T-helper 2 cell treated with Interferon-gamma antibody and Interleukin-4, amounts not matched to agents 5 μg/mL and 100 μg/mL, for 36 hours (primary cell): Measurements from ENCODE around the gene PPP2R5B.
"Not testable (repeated sequence)": the region's sequence is repeated elsewhere in the genome, so short reads cannot be mapped to it uniquely, and the experiment has no call there.

Experiments used
- DNase-seq: peaks from one replicate; pipeline ENCODE4 v3.0.0; 2021; ENCODE audit warnings: low spot score
- H3K27ac Mint-ChIP-seq: one replicate; pipeline ENCODE4 v1.8.0; 2021; ENCODE audit warnings: mild to moderate bottlenecking, mixed read lengths
- H3K27me3 Mint-ChIP-seq: one replicate; pipeline ENCODE4 v1.8.0; 2021; ENCODE audit warnings: low read depth, mixed read lengths
- H3K36me3 Mint-ChIP-seq: one replicate; pipeline ENCODE4 v1.8.0; 2021; ENCODE audit warnings: low read depth, mixed read lengths
- H3K4me1 Mint-ChIP-seq: one replicate; pipeline ENCODE4 v1.8.0; 2021; ENCODE audit warnings: low read depth, mixed read lengths
- H3K4me3 Mint-ChIP-seq: one replicate; pipeline ENCODE4 v1.8.0; 2022; ENCODE audit warnings: mild to moderate bottlenecking, moderate library complexity, mixed read lengths
- H3K9me3 Mint-ChIP-seq: one replicate; pipeline ENCODE4 v1.8.0; 2021; ENCODE audit warnings: mixed read lengths

Gene PPP2R5B

DNA sequence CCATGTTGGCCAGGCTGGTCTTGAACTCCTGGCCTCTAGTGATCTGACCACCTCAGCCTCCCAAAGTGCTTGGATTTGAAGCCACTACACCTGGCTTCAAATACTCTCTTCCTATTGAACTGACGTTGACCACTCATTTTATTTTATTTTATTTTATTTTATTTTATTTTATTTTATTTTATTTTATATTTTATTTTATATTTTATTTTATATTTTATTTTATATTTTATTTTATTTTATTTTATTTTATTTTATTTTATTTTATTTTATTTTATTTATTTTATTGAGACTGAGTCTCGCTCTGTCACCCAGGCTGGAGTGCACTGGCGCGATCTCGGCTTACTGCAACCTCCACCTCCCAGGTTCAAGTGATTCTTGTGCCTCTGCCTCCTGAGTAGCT is 58.9 kb downstream of the PPP2R5B start:
- not testable (repeated sequence) for H3K4me3 Mint-ChIP-seq, H3K4me1 Mint-ChIP-seq, H3K27me3 Mint-ChIP-seq, H3K27ac Mint-ChIP-seq, H3K9me3 Mint-ChIP-seq, H3K36me3 Mint-ChIP-seq, DNase-seq
